Endothelial cell of coronary artery (primary cell): ENCODE results near the gene ABCA12. TPM values are rescaled to one million over a fixed set of nuclear protein-coding genes. Genes with fewer than 3 reads are reported as not detected.

Experiments used
- total RNA-seq: library from RNA; depleted of rRNA; stranded (reverse); fragments of >200 nt; gene quantifications from 2 replicates; pipeline ENCODE4 v1.2.3, GENCODE V29; 2014

ABCA12 gene
- under 0.01 TPM in 1 of 2 replicates, not detected in the other for total RNA-seq

GRCh38 chr2:215138479-215138878 lies at the start of gene ABCA12:
Gene ABCA12, minus strand, starts transcription at chr2:215138626. Its CDS starts 418 bp downstream, at chr2:215138208.

Other genes with a start within 250 kb of the ABCA12 start
- 16.3 and 25.6 TPM in 2 replicates for gene ATIC, start 173.4 kb upstream of the ABCA12 start, total RNA-seq